Erythroblast (primary cell): Measurements from ENCODE around the gene TRABD2B.

Source experiments
- GATA1 ChIP-seq: IDR thresholded peaks from 2 replicates; pipeline ENCODE4 v1.6.1; 2011; ENCODE audit warnings: low read depth, mild to moderate bottlenecking, control low read depth, low read length, moderate library complexity
- POLR2A ChIP-seq: IDR thresholded peaks from 2 replicates; pipeline ENCODE4 v1.6.1; 2011; ENCODE audit warnings: mild to moderate bottlenecking, low read length

DNA sequence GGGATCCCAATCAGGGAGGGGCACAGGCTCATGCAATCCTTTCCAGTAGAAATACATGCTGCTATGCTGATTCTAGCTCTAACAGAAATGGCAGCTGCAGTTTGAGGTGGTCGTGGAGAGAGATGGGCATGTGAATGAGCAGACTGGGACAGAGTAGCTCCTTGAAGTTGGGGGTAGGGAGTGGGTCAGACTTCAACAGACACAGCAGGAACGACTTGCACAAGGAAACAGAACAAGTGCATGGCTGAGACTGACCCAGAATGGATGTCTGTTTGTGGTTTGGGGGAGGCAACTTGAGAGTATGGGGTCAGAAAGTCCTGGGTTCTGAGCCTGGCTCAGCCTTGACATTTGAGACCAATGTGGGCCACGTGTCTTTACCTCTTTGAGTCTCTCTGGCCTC, 25.1 kb upstream of the TRABD2B start:
- TF ChIP-seq POLR2A (no peak), GATA1 (no peak)
